ENCODE measurements around the gene ANAPC10.
"Not testable (repeated sequence)": the region's sequence is repeated elsewhere in the genome, so short reads cannot be mapped to it uniquely, and the experiment has no call there.

ANAPC10 gene

DNA sequence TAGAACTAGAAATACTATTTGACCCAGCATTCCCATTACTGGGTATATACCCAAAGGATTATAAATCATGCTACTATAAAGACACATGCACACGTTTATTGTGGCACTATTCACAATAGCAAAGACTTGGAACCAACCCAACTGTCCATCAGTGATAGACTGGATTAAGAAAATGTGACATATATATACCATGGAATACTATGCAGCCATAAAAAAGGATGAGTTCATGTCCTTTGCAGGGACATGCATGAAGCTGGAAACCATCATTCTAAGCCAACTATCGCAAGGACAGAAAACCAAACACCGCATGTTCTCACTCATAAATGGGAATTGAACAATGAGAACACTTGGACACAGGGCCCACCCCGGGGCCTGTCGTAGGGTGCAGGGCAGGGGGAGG, 97.3 kb downstream of the ANAPC10 start:
- DNase-seq, result not testable (repeated sequence)

DNA sequence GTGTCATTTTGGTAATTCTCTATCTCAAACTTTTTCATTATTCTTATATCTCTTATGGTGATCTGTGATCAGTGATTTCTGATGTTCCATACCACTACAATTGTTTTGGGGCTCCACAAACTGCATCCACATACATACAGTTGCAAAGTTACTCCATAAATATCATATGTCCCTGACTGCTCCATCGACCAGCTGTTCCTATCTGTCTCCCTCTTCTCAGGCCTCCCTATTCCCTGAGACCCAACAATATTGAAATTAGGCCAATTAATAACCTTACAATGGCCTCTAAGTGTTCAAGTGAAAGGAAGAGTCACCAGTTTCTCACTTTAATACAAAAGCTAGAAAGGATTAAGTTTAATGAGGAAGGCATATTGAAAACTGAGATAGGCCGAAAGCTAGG, 108.7 kb downstream of the ANAPC10 start:
- DNase-seq, result no peak

DNA sequence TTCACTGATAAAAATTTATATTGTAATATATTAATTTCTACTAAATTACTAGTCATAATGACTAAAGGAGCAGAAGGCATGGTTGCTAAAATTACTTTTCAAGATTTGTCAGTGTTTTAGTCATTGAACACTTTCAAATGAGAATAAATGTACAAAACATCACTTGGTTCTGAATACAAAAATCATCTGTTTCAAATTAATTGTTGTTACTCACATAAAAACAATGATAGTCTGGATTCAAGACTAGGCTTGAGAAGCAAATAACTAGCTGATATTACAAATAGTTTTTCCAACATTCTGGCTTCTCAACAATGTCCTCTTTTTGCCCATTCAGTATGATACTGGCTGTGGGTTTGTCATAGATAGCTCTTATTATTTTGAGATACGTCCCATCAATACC, 112.5 kb downstream of the ANAPC10 start:
- no peak for DNase-seq

DNA sequence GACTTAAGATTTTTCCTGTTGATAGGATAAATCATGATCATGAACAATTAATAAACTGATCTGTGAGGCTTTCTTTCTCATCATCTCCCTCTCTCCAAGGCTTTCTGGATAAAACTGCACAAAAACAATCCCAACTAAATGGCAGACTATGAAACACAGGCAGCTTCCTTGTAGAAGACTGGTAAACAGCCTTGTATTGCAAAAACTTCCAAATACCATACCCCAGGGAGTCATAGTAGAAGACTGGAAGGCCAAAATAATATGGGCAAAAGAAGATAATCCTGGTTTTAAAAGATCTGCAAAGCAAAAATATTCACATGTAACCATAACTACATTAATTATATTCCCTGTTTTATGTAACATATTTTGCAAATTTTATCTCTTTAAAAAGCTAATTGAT, 113.0 kb downstream of the ANAPC10 start:
- DNase-seq, result no peak

GRCh38 chr4:144984241-144984640, 113.8 kb downstream of the ANAPC10 start:
- DNase-seq, result no peak

DNA sequence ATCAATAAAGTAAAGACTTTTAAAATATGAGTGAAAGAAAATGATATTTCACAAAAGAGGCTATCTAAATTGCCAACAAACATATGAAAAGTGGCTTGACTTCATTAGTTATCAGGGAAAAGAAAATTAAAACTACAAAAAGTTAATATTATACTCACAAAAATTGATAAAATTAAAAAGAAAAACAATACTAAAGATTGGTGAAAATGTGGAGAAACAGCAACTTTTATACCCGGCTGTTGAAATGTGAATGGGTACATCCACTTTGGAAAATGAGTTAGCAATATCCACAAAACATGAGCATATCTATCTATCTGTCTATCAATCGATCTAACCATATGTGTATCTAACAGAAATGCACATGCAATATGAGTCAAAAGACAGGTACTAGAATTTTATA, 122.3 kb downstream of the ANAPC10 start:
- no peak for DNase-seq

GRCh38 chr4:144970597-144970996, 127.4 kb downstream of the ANAPC10 start:
- no peak for DNase-seq

GRCh38 chr4:144969821-144970220, 128.2 kb downstream of the ANAPC10 start:
- no peak for DNase-seq

GRCh38 chr4:144968606-144969005, 129.4 kb downstream of the ANAPC10 start:
- no peak for DNase-seq

DNA sequence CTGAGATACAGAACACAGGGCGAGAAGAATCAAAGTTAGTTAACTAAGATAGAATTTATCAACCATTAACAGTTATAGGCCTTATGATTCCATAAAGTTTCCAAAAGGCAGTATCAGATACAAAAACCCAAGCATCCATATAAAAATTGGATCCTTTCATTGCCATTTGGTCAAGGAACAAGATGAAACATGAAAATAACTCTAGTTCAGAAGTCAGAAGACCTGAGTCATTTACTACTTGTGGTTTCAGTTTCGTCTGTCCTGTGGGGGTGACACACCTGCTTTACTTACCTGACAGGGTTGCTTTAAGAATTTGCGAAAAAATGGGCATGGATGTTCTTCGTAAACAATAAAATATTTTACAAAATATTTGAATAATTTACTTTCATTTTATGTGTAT, 130.8 kb downstream of the ANAPC10 start:
- no peak for DNase-seq

GRCh38 chr4:144962300-144962699, 135.7 kb downstream of the ANAPC10 start:
- no peak for DNase-seq

GRCh38 chr4:144955104-144955503, 142.9 kb downstream of the ANAPC10 start:
- no peak for DNase-seq

- no peak for DNase-seq
These were observed 143.8 kb downstream of the ANAPC10 start for GRCh38 chr4:144954230-144954629.

DNA sequence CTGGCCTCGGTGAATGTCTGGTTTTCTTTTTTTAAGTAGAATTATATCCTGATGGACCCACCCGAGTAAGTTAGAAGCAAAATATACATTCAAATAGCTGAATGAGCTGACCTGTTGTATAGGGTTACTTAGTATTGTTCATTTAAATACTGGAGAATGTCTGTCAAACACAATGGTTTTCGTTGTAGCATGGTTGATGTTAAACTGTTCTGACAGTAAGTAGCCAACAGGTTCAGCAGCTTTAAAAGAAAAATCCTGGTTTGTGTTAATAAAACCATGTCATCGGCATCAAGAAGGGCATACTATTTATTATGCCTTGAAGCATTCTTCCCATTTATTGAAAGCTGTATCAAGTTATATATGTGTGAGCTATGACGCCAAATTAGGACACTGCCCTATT, 149.6 kb downstream of the ANAPC10 start:
- no peak for DNase-seq

DNA sequence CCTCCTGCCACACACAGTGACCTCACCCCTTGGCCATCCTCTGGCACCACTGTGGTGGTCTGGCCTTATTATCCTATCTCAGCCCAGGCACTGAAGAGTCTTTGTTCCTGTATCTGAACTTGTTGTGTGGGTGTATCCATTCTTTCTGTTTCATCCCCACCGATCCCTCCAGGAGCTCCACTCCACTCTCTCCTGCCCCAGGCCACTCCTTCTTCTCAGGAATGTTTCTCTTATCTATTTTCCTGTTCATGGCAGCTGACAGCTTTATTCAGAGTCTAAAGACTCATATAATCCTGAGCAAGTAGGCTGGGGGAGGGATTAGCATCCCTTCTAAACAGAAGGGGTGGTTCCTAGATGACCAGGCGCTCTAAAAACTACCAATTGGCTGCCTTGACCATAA, 150.0 kb downstream of the ANAPC10 start:
- DNase-seq, result no peak
